Colonic mucosa (tissue), 4 donors: ENCODE results near the gene GSK3B. TPM values are rescaled to one million over a fixed set of nuclear protein-coding genes. Genes with fewer than 3 reads are reported as not detected.

Source experiments
- DNase-seq: peaks from one replicate; pipeline ENCODE4 v3.0.0-alpha.2; 2020
- H3K27ac ChIP-seq: fragments of 200-600 bp; one replicate; pipeline ENCODE4 v1.8.0; 2021
- H3K27me3 ChIP-seq: fragments of 200-600 bp; one replicate; pipeline ENCODE4 v1.8.0; 2021
- H3K36me3 ChIP-seq: fragments of 200-600 bp; one replicate; pipeline ENCODE4 v1.8.0; 2021
- H3K4me1 ChIP-seq: fragments of 200-600 bp; one replicate; pipeline ENCODE4 v1.8.0; 2021; ENCODE audit warnings: mild to moderate bottlenecking
- H3K4me3 ChIP-seq: fragments of 200-600 bp; one replicate; pipeline ENCODE4 v1.8.0; 2021
- H3K9ac ChIP-seq, 2 donors: one replicate each; pipeline ENCODE4 v1.7.0; 2013; ENCODE audit warnings: control low read depth in 2 of 2, low read depth in 2 of 2, low read length in 2 of 2
- H3K9me3 ChIP-seq: fragments of 200-600 bp; one replicate; pipeline ENCODE4 v1.8.0; 2021
- intact Hi-C: fragments of 100-400 bp; cut with DNase I; formaldehyde crosslinking; loops from one replicate; pipeline ENCODE4 v1.14.1; 2022
- total RNA-seq, 2 donors: library from RNA; stranded (reverse); fragmentation: NEBNext Ultra II Directional in 1 of 2; extraction: Animal tissue kit (Norgen Biotek cat#: 25700) in 1 of 2; gene quantifications; one replicate each; pipeline ENCODE4 v1.2.1, GENCODE V29; 2021
- TF ChIP-seq, protein P1 (sequence below): fragments of 200-600 bp; IDR thresholded peaks from one replicate; pipeline ENCODE4 v1.8.0; 2022; ENCODE audit warnings: antibody characterized with exemption, mild to moderate bottlenecking
- donor health status: healthy.
- donor health status: DM: no; HTN: no; CAD: no.
- donor health status: DM: no; HTN: no; CAD: no.

GSK3B gene
- total RNA-seq, 2 donors from 2014 or later, result 34.4 to 43.6 TPM

DNA sequence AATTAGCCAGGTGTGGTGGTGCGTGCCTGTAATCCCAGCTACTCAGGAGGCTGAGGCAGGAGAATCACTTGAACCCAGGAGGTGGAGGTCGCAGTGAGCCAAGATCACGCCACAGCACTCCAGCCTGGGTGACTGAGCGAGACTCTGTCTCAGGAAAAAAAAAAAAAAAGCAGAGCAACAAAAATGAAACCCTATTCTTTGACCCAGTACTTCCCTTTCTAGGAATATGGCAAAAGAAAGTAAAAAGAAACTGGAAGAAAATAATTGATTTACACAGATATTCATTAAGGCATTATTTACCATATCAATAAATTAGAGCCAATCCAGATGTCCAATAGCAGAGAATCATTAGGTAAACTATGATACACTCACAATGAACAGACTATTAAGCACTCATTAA lies 67.0 kb downstream of the GSK3B start:
- intact Hi-C loops, result no loop called here
- Histone ChIP-seq H3K9me3 (no peaks in the 10 kb centered on the region), H3K36me3 (no peaks in the 10 kb centered on the region), H3K27ac (no peak overlapping the region), H3K4me1 (no peaks in the 10 kb centered on the region), H3K4me3 (no peak overlapping the region), H3K9ac (no peak overlapping the region), H3K27me3 (no peaks in the 10 kb centered on the region)
- TF ChIP-seq, protein P1, sequence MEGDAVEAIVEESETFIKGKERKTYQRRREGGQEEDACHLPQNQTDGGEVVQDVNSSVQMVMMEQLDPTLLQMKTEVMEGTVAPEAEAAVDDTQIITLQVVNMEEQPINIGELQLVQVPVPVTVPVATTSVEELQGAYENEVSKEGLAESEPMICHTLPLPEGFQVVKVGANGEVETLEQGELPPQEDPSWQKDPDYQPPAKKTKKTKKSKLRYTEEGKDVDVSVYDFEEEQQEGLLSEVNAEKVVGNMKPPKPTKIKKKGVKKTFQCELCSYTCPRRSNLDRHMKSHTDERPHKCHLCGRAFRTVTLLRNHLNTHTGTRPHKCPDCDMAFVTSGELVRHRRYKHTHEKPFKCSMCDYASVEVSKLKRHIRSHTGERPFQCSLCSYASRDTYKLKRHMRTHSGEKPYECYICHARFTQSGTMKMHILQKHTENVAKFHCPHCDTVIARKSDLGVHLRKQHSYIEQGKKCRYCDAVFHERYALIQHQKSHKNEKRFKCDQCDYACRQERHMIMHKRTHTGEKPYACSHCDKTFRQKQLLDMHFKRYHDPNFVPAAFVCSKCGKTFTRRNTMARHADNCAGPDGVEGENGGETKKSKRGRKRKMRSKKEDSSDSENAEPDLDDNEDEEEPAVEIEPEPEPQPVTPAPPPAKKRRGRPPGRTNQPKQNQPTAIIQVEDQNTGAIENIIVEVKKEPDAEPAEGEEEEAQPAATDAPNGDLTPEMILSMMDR, result no peak
- DNase-seq, result no peak

GRCh38 chr3:120025520-120025919 lies 68.7 kb downstream of the GSK3B start:
- Histone ChIP-seq H3K9ac (no peak overlapping the region), H3K36me3 (no peaks in the 10 kb centered on the region), H3K27me3 (no peaks in the 10 kb centered on the region), H3K9me3 (no peaks in the 10 kb centered on the region), H3K27ac (no peak overlapping the region), H3K4me3 (no peak overlapping the region), H3K4me1 (no peaks in the 10 kb centered on the region)
- intact Hi-C loops, result no loop called here
- no peak for DNase-seq
- TF ChIP-seq, protein P1, result no peak

- Histone ChIP-seq H3K9ac (no peak overlapping the region), H3K4me3 (no peak overlapping the region), H3K27me3 (no peaks in the 10 kb centered on the region), H3K9me3 (no peaks in the 10 kb centered on the region), H3K4me1 (no peaks in the 10 kb centered on the region), H3K27ac (no peak overlapping the region), H3K36me3 (no peaks in the 10 kb centered on the region)
- no peak for DNase-seq
- TF ChIP-seq, protein P1, result no peak
- intact Hi-C loops, result no loop called here
Measured at GRCh38 chr3:120024103-120024502, 70.1 kb downstream of the GSK3B start.

GRCh38 chr3:120022729-120023128 lies 71.5 kb downstream of the GSK3B start:
- H3K27me3 ChIP-seq, result no peaks in the 10 kb centered on the region
- TF ChIP-seq, protein P1, result no peak
- no peak overlapping the region for H3K27ac ChIP-seq
- H3K9me3 ChIP-seq, result no peaks in the 10 kb centered on the region
- no peak overlapping the region for H3K4me3 ChIP-seq
- no peaks in the 10 kb centered on the region for H3K36me3 ChIP-seq
- peaks cover 3% of the 10 kb centered on the region for H3K4me1 ChIP-seq
- H3K9ac ChIP-seq, result no peak overlapping the region
- intact Hi-C loops, result no loop called here
- DNase-seq, result no peak

DNA sequence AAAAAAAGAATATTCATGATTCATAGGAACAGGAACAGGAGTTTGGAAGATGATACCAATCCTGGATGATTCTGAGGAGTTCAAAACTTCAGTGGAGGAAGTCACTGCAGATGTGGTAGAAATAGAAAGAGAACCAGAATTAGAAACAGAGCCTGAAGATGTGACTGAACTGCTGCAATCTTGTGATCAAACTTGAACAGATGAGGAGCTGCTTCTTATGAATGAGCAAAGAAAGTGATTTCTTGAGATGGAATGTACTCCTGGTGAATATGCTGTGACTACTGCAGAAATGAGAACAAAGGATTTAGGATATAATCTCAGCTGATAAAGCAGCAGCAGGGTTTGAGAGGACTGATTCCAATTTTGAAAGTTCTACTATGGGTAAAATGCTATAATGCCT lies 72.7 kb downstream of the GSK3B start:
- peaks cover 3% of the 10 kb centered on the region for H3K4me1 ChIP-seq
- no peak overlapping the region for H3K4me3 ChIP-seq
- H3K27ac ChIP-seq, result no peak overlapping the region
- H3K27me3 ChIP-seq, result no peaks in the 10 kb centered on the region
- intact Hi-C loops, result no loop called here
- no peaks in the 10 kb centered on the region for H3K36me3 ChIP-seq
- no peak overlapping the region for H3K9ac ChIP-seq
- H3K9me3 ChIP-seq, result no peaks in the 10 kb centered on the region
- TF ChIP-seq, protein P1, result no peak
- no peak for DNase-seq

GRCh38 chr3:120018299-120018698 lies 75.9 kb downstream of the GSK3B start:
- Histone ChIP-seq H3K27me3 (no peaks in the 10 kb centered on the region), H3K4me1 (peaks cover 3% of the 10 kb centered on the region), H3K36me3 (no peaks in the 10 kb centered on the region), H3K27ac (no peak overlapping the region), H3K4me3 (no peak overlapping the region), H3K9me3 (no peaks in the 10 kb centered on the region), H3K9ac (no peak overlapping the region)
- intact Hi-C loops, result no loop called here
- TF ChIP-seq, protein P1, result no peak
- no peak for DNase-seq
